SIG-M5 (cell line): ENCODE data around the gene NRTN.
"Not testable (repeated sequence)": the region's sequence is repeated elsewhere in the genome, so short reads cannot be mapped to it uniquely, and the experiment has no call there.

ENCODE experiments used
- DNase-seq: peaks from one replicate; lab custom pipeline; 2025; lab: John Stamatoyannopoulos, UW

The NRTN gene

DNA sequence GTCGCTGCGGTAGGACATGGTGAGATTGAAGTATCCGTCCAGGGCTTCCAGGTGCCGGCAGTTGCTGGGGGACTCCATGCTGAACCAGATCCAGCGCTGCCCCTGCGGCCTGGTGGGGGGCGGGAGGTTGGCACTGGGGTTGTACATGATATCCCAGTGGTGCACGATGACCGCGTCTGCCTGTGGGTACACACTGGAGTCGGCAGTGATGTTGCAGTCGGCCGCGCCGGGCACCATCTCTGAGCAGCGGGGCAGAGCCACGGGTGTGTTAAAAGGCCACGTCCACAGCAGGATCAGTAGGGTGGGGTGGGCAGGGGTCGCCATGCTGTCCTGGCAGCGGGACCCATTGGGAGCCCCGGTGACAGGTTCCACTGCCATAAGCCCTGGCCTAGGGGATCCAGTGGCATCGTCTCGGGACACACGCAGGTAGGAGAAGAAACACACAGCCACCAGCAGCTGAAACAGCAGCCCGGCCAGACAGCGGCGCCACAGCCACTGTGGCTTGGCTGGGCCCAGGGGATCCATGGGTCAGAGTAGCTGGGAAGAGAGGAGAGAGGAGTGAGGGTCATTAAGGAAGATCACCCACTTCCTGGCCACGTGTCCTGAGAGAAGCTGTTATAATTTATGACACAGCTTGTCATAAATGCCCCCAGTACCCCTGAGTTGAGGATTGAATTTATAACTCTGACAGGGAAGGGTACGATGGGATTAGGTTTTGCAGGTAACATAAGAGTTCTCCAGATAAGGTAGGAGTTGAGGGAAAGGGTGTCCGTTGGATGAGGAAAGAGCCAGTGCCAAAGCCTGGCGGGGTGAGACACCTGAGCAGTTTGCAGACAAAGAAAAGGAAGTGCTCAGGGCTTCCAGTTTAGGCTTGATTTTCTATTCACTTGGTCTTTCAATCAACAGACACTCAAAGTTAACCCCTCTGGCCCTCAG is 62.6 kb downstream of the NRTN start:
- no peak for DNase-seq

DNA sequence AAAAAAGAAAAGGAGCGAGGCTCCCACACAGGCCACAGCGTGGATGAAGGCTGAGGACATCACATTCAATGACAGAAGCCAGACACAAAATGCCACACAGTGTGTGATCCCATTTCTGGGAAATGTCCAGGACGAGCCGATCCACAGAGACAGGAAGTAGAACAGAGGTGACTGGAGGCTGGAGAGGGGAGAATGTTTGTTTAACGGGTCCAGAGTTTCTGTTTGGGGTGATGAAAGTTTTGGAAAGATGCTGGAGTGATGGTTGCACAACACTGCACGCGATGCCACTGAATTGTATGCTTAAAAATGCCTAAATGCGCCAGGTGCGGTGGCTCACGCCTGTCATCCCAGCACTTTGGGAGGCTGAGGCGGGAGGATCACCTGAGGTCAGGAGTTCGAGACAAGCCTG is 66.1 kb downstream of the NRTN start:
- no peak for DNase-seq

DNA sequence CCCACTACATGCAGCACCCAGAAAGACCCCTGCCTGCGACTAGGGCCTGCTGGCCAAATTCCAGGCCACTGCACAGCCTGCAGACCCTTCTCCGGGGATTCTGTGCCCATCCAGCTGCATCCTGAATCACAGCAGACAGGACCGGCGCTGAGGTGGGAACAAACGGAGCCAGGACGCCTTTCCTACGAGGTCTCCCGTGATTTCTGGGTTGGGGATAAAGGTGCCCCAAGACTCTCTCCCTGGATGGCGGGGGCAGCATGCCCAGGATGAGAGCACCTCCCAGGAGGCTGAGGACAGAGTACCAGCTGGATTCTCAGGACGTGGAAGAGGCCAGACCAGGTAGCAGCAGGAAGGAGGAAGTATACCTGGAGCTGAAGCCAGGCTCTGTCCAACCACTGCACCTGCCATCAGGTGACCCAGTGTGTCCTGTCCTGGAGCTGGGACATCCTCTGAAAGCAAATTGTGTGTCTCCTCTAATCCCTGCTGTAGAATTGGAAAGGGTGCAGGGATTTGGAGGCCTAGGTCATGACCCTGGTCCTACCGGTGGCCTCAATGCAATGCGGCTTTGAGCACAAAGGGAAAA is 68.8 kb downstream of the NRTN start:
- DNase-seq = no peak

DNA sequence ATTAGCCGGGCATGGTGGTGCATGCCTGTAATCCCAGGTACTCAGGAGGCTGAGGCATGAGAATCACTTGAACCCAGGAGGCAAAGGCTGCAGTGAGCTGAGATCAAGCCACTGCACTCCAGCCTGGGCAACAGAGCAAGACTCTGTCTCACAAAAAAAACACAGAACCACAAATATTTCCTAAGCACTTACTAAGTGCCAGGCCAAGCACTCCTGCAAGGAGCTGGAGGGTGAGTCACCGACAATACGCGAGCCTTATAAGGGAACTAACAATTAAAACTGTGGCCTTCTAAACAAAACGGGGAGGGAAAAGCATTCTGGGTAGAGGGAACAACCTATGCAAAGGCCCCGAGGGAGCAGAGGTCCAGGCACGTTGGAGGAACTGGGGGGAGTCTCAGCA is 69.6 kb downstream of the NRTN start:
- DNase-seq = not testable (repeated sequence)

DNA sequence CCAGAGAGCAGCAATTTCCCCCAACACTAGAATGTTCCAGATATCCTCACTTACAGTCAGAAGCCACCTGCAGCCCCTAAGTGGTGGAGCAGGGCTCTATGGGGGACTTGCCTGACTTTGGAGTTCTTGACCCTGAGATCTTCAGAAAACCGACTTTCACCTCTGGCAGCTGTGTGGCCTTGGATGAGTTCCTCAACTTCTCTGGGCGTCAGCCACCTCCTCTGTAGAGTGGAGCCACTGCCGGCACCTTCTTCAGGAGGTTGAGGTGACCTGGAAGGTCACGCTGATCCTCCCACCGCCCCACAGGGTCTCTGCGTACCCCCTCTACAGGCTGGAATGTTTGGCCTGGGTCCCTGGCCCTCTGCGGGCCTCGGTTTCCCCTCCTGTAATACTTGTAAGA is 72.6 kb downstream of the NRTN start:
- no peak for DNase-seq

DNA sequence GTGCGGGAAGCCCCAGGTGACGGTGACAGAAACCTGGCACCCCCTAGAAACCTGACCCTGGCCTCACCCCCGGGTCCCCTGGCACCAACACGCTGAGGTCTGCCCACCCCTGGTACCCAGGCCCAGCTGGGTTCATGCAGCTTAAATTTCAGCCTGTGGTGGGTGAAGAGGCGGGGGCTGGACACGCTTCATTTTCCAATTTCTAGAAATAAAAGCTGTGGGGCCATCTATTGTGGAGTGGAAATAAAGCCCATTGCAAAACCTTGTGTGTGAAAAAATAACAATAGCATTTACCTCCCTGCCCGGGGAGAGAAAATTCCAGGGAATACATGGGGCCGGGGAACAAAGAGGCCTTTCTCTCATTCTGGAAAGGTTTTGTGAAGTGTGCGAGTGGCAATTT is 73.0 kb downstream of the NRTN start:
- no peak for DNase-seq
